Lung (tissue), 16 donors: Measurements from ENCODE around the gene TRABD2B. TPM values are rescaled to one million over a fixed set of nuclear protein-coding genes. Genes with fewer than 3 reads are reported as not detected.

Experiments
- ATAC-seq: fragments of 200-7000 bp; cut with Tn5 transposase; one replicate; pipeline ENCODE4 v1.9.1; 2020; ENCODE audit warnings: moderate number of reproducible peaks; ENCODE audit not compliant: insufficient read depth, low FRiP score
- DNase-seq, 3 donors: peaks; one replicate each; pipeline ENCODE4 v3.0.0-alpha.2; 2013 to 2017
- H3K27ac ChIP-seq, 2 donors: one replicate each; pipeline ENCODE4 v1.5.1; 2013; ENCODE audit warnings: mild to moderate bottlenecking in 2 of 2, moderate library complexity in 2 of 2, control low read depth in 1 of 2, inconsistent platforms in 1 of 2, low read depth in 1 of 2, low read length in 1 of 2
- H3K27me3 ChIP-seq, 3 donors: one replicate each; pipeline ENCODE4 v1.5.1; 2013; ENCODE audit warnings: low read length in 2 of 3; ENCODE audit not compliant: control insufficient read depth in 3 of 3, insufficient read depth in 3 of 3
- H3K36me3 ChIP-seq, 4 donors: one replicate each; pipeline ENCODE4 v1.5.1; 2013; ENCODE audit warnings: low read length in 4 of 4, mild to moderate bottlenecking in 1 of 4, moderate library complexity in 1 of 4; ENCODE audit not compliant: control insufficient read depth in 4 of 4, insufficient read depth in 4 of 4
- H3K4me1 ChIP-seq, 5 donors: one replicate each; pipeline ENCODE4 v1.5.1; 2013; ENCODE audit warnings: low read length in 5 of 5, mild to moderate bottlenecking in 2 of 5, moderate library complexity in 1 of 5; ENCODE audit not compliant: control insufficient read depth in 5 of 5, insufficient read depth in 5 of 5
- H3K4me3 ChIP-seq: one replicate; pipeline ENCODE4 v1.5.1; 2013; ENCODE audit warnings: mild to moderate bottlenecking, control low read depth, moderate library complexity
- H3K9ac ChIP-seq, 2 donors: one replicate each; pipeline ENCODE4 v1.5.1; 2013; ENCODE audit warnings: low read length in 2 of 2, control low read depth in 1 of 2; ENCODE audit not compliant: insufficient read depth in 1 of 2
- H3K9me3 ChIP-seq, 4 donors: one replicate each; pipeline ENCODE4 v1.5.1; 2013; ENCODE audit warnings: low read length in 3 of 4, mild to moderate bottlenecking in 1 of 4, moderate library complexity in 1 of 4; ENCODE audit not compliant: control insufficient read depth in 4 of 4, insufficient read depth in 3 of 4
- WGBS, 2 donors: extraction: QIAGEN DNeasy Blood & Tissue Kit; methylation state at CpG; one replicate each; pipeline ENCODE4 v1.1.7; 2013; 5-methylcytosine and 5-hydroxymethylcytosine counted together
- long read RNA-seq, 5 donors: transcript quantifications; one replicate each; lab custom pipeline, GENCODE V29; 2026
- polyA plus RNA-seq, 2 donors: library from polyadenylated mRNA; stranded (reverse); fragments of 200-250 nt; gene quantifications; one replicate each; pipeline ENCODE4 v1.2.1, GENCODE V29; 2013
- total RNA-seq, 2 donors: library from RNA; depleted of rRNA in 1 of 2; stranded (reverse); fragments of >200 nt in 1 of 2; gene quantifications; one replicate each; pipeline ENCODE4 v1.2.1, GENCODE V29; 2014 to 2021
- TF ChIP-seq, protein P1 (sequence below): IDR thresholded peaks from 2 replicates; pipeline ENCODE4 v1.5.1; 2012; ENCODE audit warnings: mild to moderate bottlenecking; ENCODE audit errors: control extremely low read depth, extremely low read depth
- donor health status: control.
- donor health status: control.
- donor health status: Bipolar disorder and iron deficiency.
- donor health status: healthy.
- donor health status: DM: yes; HTN: yes; CAD: no.

The TRABD2B gene
- 1 to 10 TPM in 1 of 2 donors, under 1 TPM in 1; 0.46 to 1.9 TPM for total RNA-seq
- under 1 TPM; 0.37 to 0.82 TPM for polyA plus RNA-seq
- long read RNA-seq, donor 1: 0 reads
- long read RNA-seq, donor 2: 0 reads
- long read RNA-seq, donor 3: 0 reads
- long read RNA-seq, donor 4: 0 reads
- long read RNA-seq, donor 5: 0 reads

DNA sequence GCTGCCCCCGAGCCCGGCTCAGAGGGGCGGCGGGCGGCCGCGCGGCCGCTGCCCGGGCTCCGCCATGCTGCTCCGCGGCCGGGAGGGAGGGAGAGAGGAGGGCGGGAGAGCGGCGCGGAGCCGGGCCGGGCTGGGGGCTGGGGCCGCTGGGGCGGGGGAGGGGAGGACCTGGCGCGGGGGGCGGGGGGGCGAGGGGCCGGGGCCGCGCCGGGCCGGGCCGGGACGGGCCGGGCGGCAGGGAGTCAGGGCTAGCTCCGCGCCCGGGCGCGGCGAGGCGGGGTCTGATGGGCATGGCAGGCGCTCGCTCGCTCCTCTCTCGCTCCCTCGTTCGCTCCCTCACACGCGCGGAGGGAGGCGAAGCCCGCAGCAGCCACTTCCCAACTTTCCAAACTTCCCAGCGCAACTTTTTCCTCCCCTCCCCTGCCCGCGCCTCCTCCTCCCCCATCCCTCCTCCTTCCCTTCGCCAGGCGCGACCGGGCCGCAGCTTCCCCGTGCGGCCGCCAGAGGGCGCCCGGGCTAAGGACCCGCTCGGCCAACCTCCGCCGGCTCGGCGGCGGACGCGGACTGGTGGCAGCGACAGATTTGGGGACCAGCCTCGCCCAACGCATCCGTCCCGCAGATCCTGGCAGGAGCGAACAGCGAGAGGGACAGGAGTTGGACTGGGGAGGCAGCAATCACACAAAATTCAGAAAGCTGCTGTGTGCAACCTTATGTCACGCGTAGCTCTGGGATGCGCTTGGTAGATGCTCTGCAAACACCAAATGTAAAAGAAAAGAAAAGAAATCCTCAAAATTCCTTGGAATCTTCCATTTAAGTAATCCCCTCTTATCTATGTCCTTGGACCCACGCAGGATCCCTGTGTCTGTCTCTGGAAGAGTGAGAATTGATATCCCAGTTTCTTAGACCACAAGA lies at the start of gene TRABD2B:
Gene TRABD2B, minus strand, starts transcription at position 97 of the 912 bp plus-strand sequence.
- DNase-seq: peak; percentile 91 to 94 (median 92)
- H3K4me1 ChIP-seq: peaks cover 0 to 14% (median 4%) of the 10 kb centered on the region in 5 donors
- H3K36me3 ChIP-seq: no peaks in the 10 kb centered on the region
- no peak within 1 kb of the TSS for H3K9ac ChIP-seq
- H3K9me3 ChIP-seq: no peaks in the 10 kb centered on the region
- H3K27ac ChIP-seq: no peak within 1 kb of the TSS
- H3K27me3 ChIP-seq: peaks cover 0 to 22% (median 0%) of the 10 kb centered on the region in 3 donors
- TF ChIP-seq, protein P1, sequence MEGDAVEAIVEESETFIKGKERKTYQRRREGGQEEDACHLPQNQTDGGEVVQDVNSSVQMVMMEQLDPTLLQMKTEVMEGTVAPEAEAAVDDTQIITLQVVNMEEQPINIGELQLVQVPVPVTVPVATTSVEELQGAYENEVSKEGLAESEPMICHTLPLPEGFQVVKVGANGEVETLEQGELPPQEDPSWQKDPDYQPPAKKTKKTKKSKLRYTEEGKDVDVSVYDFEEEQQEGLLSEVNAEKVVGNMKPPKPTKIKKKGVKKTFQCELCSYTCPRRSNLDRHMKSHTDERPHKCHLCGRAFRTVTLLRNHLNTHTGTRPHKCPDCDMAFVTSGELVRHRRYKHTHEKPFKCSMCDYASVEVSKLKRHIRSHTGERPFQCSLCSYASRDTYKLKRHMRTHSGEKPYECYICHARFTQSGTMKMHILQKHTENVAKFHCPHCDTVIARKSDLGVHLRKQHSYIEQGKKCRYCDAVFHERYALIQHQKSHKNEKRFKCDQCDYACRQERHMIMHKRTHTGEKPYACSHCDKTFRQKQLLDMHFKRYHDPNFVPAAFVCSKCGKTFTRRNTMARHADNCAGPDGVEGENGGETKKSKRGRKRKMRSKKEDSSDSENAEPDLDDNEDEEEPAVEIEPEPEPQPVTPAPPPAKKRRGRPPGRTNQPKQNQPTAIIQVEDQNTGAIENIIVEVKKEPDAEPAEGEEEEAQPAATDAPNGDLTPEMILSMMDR: peak; percentile 84
- peak; percentile 91 for ATAC-seq
- peak within 1 kb of the TSS; percentile 31 for H3K4me3 ChIP-seq
- WGBS, 2 donors: 4 to 6% methylated on average over 39 to 82 of the region's 86 CpGs

DNA sequence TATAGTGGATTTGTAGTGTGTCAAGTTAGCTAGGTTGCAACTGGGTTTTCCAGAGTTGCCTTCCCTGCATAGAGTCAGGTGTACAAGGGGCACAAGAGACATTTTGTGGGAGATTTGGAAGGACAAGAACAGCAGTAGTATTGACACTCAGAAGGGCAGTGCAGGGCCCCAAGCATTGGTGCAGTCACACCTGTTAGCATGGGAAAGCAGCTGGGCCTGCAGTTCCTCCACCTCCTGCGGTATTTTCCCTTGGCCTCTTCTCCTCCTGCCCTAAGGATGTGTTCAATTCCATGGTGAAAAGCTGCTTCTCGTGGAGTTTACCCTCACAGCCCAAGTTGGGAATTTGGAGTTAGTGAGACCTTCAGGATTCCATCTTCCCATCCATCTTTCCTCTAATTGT lies 47.1 kb upstream of the TRABD2B start:
- no peak for ATAC-seq

DNA sequence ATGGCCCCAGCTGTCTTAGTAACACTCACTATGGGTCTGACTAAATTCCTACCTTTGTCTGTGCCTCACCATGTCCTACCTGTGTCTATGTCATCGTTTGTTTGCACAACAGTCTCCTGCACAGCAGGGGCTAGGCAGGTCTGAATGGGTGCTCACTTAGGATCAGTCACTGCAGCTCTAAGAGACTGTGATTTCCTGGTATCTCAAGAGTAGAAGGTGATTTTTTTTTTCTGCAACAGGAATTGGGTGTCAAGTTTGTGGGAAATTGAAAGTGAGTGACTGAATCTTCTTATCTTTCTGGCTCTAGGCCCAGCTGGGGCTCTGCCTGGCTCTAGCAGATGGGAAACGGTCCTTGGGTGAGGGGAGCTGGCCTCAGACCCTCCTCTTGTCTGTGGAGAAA lies 46.4 kb upstream of the TRABD2B start:
- H3K27me3 ChIP-seq: no peaks in the 10 kb centered on the region
- TF ChIP-seq, protein P1: no peak
- DNase-seq (no peak), ATAC-seq (no peak)
- H3K36me3 ChIP-seq: no peaks in the 10 kb centered on the region
- no peak overlapping the region for H3K27ac ChIP-seq
- H3K9ac ChIP-seq: no peak overlapping the region
- 36 to 66% methylated on average over 2 of the region's 2 CpGs for WGBS, 2 donors
- H3K4me1 ChIP-seq: peaks cover 0 to 40% (median 19%) of the 10 kb centered on the region in 5 donors
- H3K9me3 ChIP-seq: peaks cover 0 to 4% (median 0%) of the 10 kb centered on the region in 4 donors
- no peak overlapping the region for H3K4me3 ChIP-seq

More for the DNA sequence above, 47.1 kb upstream of the TRABD2B start:
- peaks cover 0 to 4% (median 0%) of the 10 kb centered on the region in 4 donors for H3K9me3 ChIP-seq
- DNase-seq: no peak
- no peak overlapping the region for H3K4me3 ChIP-seq
- TF ChIP-seq, protein P1: no peak
- 73 to 81% methylated on average over 2 of the region's 2 CpGs for WGBS, 2 donors
- H3K27me3 ChIP-seq: no peaks in the 10 kb centered on the region
- H3K4me1 ChIP-seq: peaks cover 0 to 40% (median 16%) of the 10 kb centered on the region in 5 donors
- no peaks in the 10 kb centered on the region for H3K36me3 ChIP-seq
- H3K9ac ChIP-seq: no peak overlapping the region
- no peak overlapping the region for H3K27ac ChIP-seq
